Adrenal gland (tissue), 12 donors: ENCODE results near the gene SLC47A2. TPM values are rescaled to one million over a fixed set of nuclear protein-coding genes. Genes with fewer than 3 reads are reported as not detected.

Experiments
- DNase-seq, 7 donors: peaks; one replicate each; pipeline ENCODE4 v3.0.0-alpha.2; 2019 to 2020
- H3K27ac ChIP-seq, 5 donors: fragments of 200-600 bp; sonication (generic) in 4 of 5; 1 replicate in 3 of 5; 2 replicates in 2 of 5; pipeline versions ENCODE4 v1.5.1 to v1.8.0; 2016 to 2020; ENCODE audit warnings: mild to moderate bottlenecking in 1 of 5
- H3K27me3 ChIP-seq: fragments of 200-600 bp; 2 replicates; pipeline ENCODE4 v1.8.0; 2021
- H3K36me3 ChIP-seq, 2 donors: fragments of 200-600 bp; replicated peaks in 1 of 2; 1 replicate in 1 of 2; 2 replicates in 1 of 2; pipeline versions ENCODE4 v1.5.1 to v1.8.0; 2018 to 2022
- H3K4me1 ChIP-seq, 2 donors: fragments of 200-600 bp; replicated peaks in 1 of 2; 1 replicate in 1 of 2; 2 replicates in 1 of 2; pipeline versions ENCODE4 v1.5.1 to v1.8.0; 2018 to 2021
- H3K4me3 ChIP-seq, 4 donors: fragments of 200-600 bp; sonication (generic) in 3 of 4; one replicate each; pipeline ENCODE4 v1.5.1; 2016 to 2018
- H3K9me3 ChIP-seq, 3 donors: fragments of 200-600 bp; sonication (generic) in 1 of 3; replicated peaks in 1 of 3; 1 replicate in 2 of 3; 2 replicates in 1 of 3; pipeline versions ENCODE4 v1.5.1 to v1.8.0; 2016 to 2021
- POLR2A ChIP-seq, 2 donors: fragments of 450-650 bp; IDR thresholded peaks; one replicate each; pipeline ENCODE4 v1.6.1; 2017; ENCODE audit warnings: antibody characterized with exemption in 2 of 2, mild to moderate bottlenecking in 2 of 2, moderate library complexity in 1 of 2
- WGBS, 4 donors: extraction: QIAGEN DNeasy Blood & Tissue Kit in 2 of 4; methylation state at CpG; one replicate each; pipeline versions ENCODE4 v1.1.5 to v1.1.7; 2013 to 2017; 5-methylcytosine and 5-hydroxymethylcytosine counted together
- intact Hi-C, 2 donors: fragments of 100-400 bp; cut with DNase I; formaldehyde crosslinking; loops; one replicate each; pipeline versions ENCODE4 v1.14.1 to v1.15.0; 2022 to 2023
- polyA plus RNA-seq, 3 donors: library from polyadenylated mRNA; stranded (reverse); fragments of 200-250 nt in 2 of 3; fragments of 350-450 nt in 1 of 3; fragmentation: Illumina TruSeq in 1 of 3; extraction: RNeasy Lipid Tissue Mini Kit (QIAGEN cat#74804) in 1 of 3; gene quantifications; one replicate each; pipeline ENCODE4 v1.2.3, GENCODE V29; 2013 to 2014
- small RNA-seq, 2 donors: library from RNA; depleted of rRNA; stranded (forward); fragments of <200 nt; gene quantifications; one replicate each; pipeline ENCODE3, GENCODE V24; 2016
- total RNA-seq, 9 donors: library from RNA; depleted of rRNA in 4 of 9; stranded (reverse); fragments of >200 nt in 4 of 9; fragments of 120-200 nt in 1 of 9; fragmentation: NEBNext Ultra II Directional in 1 of 9; extraction: Animal tissue kit (Norgen Biotek cat#: 25700) in 1 of 9; gene quantifications; one replicate each; pipeline versions ENCODE4 v1.1.0 to v1.2.4, GENCODE V29; 2013 to 2023
- TF ChIP-seq, protein P1 (sequence below), 6 experiments: fragments of 450-650 bp in 4 of 6; fragments of 200-600 bp in 2 of 6; sonication (generic) in 1 of 6; IDR thresholded peaks; 1 replicate in 5 of 6; 2 replicates in 1 of 6; pipeline versions ENCODE4 v1.5.1 to v1.8.0; 2016 to 2021; ENCODE audit warnings: antibody characterized with exemption in 6 of 6, mild to moderate bottlenecking in 2 of 6, moderate library complexity in 1 of 6
- donor health status: healthy with polysubstance abuse.
- donor health status: Bipolar disorder and iron deficiency.
- donor health status: DM: yes; HTN: yes; CAD: no.
- donor health status: DM: no; HTN: no; CAD: no.
- donor health status: DM: no; HTN: no; CAD: no.
- donor health status: DM: yes; HTN: yes; CAD: no.

Gene SLC47A2
- total and polyA plus RNA-seq, 12 donors = 0.10 to 1.3 (median 0.32) TPM; not detected in 8

DNA sequence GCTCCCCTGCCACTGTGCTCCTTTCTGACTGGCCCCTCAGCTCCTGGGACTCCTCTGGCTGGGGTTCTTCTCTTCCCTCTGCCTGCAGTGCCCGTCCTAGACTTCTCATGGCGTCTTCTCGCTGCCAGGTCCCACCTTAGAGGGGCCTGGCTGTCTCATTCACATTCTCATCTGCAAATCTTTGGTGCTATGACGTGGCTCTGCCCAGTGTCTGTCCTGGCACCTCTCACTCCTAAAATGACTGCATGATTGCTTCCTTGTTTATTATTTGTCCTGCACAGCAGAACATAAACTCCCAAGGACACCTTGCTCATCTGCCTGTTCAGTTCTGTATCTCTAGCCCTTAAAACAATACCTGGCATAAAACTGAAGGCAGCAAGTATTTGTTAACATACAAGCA is 86.3 kb downstream of the SLC47A2 start:
- Histone ChIP-seq H3K36me3 (no peaks in the 10 kb centered on the region), H3K4me3 (no peak overlapping the region), H3K4me1 (peaks cover 0 to 3% of the 10 kb centered on the region in 2 donors), H3K9me3 (no peaks in the 10 kb centered on the region), H3K27me3 (no peaks in the 10 kb centered on the region), H3K27ac (no peak overlapping the region)
- intact Hi-C loops = no loop called here
- no peak for DNase-seq
- no peak for TF ChIP-seq POLR2A (IDR thresholded peaks at IDR 0.05)
- TF ChIP-seq, protein P1, sequence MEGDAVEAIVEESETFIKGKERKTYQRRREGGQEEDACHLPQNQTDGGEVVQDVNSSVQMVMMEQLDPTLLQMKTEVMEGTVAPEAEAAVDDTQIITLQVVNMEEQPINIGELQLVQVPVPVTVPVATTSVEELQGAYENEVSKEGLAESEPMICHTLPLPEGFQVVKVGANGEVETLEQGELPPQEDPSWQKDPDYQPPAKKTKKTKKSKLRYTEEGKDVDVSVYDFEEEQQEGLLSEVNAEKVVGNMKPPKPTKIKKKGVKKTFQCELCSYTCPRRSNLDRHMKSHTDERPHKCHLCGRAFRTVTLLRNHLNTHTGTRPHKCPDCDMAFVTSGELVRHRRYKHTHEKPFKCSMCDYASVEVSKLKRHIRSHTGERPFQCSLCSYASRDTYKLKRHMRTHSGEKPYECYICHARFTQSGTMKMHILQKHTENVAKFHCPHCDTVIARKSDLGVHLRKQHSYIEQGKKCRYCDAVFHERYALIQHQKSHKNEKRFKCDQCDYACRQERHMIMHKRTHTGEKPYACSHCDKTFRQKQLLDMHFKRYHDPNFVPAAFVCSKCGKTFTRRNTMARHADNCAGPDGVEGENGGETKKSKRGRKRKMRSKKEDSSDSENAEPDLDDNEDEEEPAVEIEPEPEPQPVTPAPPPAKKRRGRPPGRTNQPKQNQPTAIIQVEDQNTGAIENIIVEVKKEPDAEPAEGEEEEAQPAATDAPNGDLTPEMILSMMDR (IDR thresholded peaks at IDR 0.05) = no peak
- 74 to 89% (median 82%) methylated on average over 4 of the region's 4 CpGs for WGBS, 4 donors

DNA sequence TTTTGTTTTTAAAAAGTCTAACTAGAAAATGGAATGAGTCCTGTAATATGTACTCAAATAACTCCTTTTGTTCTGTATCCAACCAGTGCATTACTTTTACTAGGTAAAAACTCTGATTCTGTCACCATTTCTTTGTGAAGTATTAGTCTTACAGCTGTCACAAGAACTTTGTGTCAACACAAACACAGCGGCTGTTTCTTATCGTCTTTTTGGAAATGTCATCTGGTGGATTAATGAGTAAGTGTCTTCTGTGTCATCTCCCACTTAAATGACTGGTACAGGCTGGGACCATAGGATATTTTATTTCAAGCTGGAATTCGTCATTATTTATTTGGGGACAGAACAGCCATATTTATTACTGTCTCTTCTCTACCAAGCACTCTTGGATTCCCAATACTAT is 86.9 kb downstream of the SLC47A2 start:
- H3K27me3 ChIP-seq = no peaks in the 10 kb centered on the region
- H3K4me1 ChIP-seq = no peaks in the 10 kb centered on the region
- no peak for DNase-seq
- H3K4me3 ChIP-seq = no peak overlapping the region
- H3K9me3 ChIP-seq = no peaks in the 10 kb centered on the region
- H3K36me3 ChIP-seq = no peaks in the 10 kb centered on the region
- intact Hi-C loops = no loop called here
- WGBS, 4 donors = 41 to 52% (median 46%) methylated on average over 3 of the region's 3 CpGs
- TF ChIP-seq, protein P1 (IDR thresholded peaks at IDR 0.05) = no peak
- no peak for TF ChIP-seq POLR2A (IDR thresholded peaks at IDR 0.05)
- no peak overlapping the region for H3K27ac ChIP-seq

Small RNA genes lying within 50 kb of the gene (small RNA-seq; reads per million reads assigned to genes)
- 0 reads per million in 2 donors for gene RF00322

Other genes with a start within 250 kb of the SLC47A2 start
- 100 to 1,000 TPM in 8 of 9 donors, 10 to 100 TPM in 1; 90.1 to 630 (median 182) TPM for gene SLC47A1, start 182.7 kb downstream of the SLC47A2 start, total RNA-seq
- gene SLC47A1, start 182.7 kb downstream of the SLC47A2 start, polyA plus RNA-seq = 100 to 1,000 TPM; 104 to 460 (median 150) TPM
- 1,000 to 10,000 TPM in 1 of 9 donors, 100 to 1,000 TPM in 8; 312 to 1,009 (median 470) TPM for gene ALDH3A2, start 67.8 kb downstream of the SLC47A2 start, total RNA-seq
- 100 to 1,000 TPM in 2 of 3 donors, 10 to 100 TPM in 1; 99.1 to 951 (median 170) TPM for gene ALDH3A2, start 67.8 kb downstream of the SLC47A2 start, polyA plus RNA-seq
- gene ALDH3A1, start 31.7 kb upstream of the SLC47A2 start, total RNA-seq = 1 to 10 TPM in 6 of 9 donors, under 1 TPM in 2, not detected in 1; 0.17 to 4.0 (median 2.0) TPM
- under 1 TPM; 0.09 to 0.98 (median 0.56) TPM for gene ALDH3A1, start 31.7 kb upstream of the SLC47A2 start, polyA plus RNA-seq
- 10 to 100 TPM; 11.1 to 32.0 (median 17.1) TPM for gene ULK2, start 151.4 kb upstream of the SLC47A2 start, total RNA-seq
- gene ULK2, start 151.4 kb upstream of the SLC47A2 start, polyA plus RNA-seq = 10 to 100 TPM in 1 of 3 donors, 1 to 10 TPM in 2; 9.5 to 15.2 (median 10.0) TPM